Ishikawa (cell line): ENCODE data around the gene GRID2.

Experiments used
- CEBPB ChIP-seq: IDR thresholded peaks from 2 replicates; pipeline ENCODE4 v1.6.1; 2012
- CREB1 ChIP-seq: IDR thresholded peaks from 2 replicates; pipeline ENCODE4 v1.6.1; 2012; ENCODE audit warnings: low read depth
- EP300 ChIP-seq: IDR thresholded peaks from 2 replicates; pipeline ENCODE4 v1.6.1; 2012; ENCODE audit warnings: borderline replicate concordance
- FOXM1 ChIP-seq: IDR thresholded peaks from 2 replicates; pipeline ENCODE4 v1.6.1; 2012; ENCODE audit warnings: low read depth, borderline replicate concordance
- NFIC ChIP-seq: IDR thresholded peaks from 2 replicates; pipeline ENCODE4 v1.6.1; 2012
- RAD21 ChIP-seq: IDR thresholded peaks from 2 replicates; pipeline ENCODE4 v1.6.1; 2012; ENCODE audit warnings: low read depth
- TAF1 ChIP-seq: IDR thresholded peaks from 2 replicates; pipeline ENCODE4 v1.6.1; 2012; ENCODE audit warnings: low read depth, mild to moderate bottlenecking
- TCF12 ChIP-seq: IDR thresholded peaks from 2 replicates; pipeline ENCODE4 v1.6.1; 2012; ENCODE audit warnings: low read depth
- TEAD4 ChIP-seq: IDR thresholded peaks from 2 replicates; pipeline ENCODE4 v1.6.1; 2012
- YY1 ChIP-seq: IDR thresholded peaks from 2 replicates; pipeline ENCODE4 v1.6.1; 2012; ENCODE audit warnings: low read depth
- ZBTB7A ChIP-seq: IDR thresholded peaks from 2 replicates; pipeline ENCODE4 v1.6.1; 2012; ENCODE audit warnings: low read depth
- TF ChIP-seq, protein P1 (sequence below): IDR thresholded peaks from 2 replicates; pipeline ENCODE4 v1.6.1; 2012
- TF ChIP-seq, protein P2 (sequence below): IDR thresholded peaks from 2 replicates; pipeline ENCODE4 v1.6.1; 2012
- TF ChIP-seq, protein P3 (sequence below): IDR thresholded peaks from 2 replicates; pipeline ENCODE4 v1.6.1; 2012; ENCODE audit warnings: low read depth, mild to moderate bottlenecking

DNA sequence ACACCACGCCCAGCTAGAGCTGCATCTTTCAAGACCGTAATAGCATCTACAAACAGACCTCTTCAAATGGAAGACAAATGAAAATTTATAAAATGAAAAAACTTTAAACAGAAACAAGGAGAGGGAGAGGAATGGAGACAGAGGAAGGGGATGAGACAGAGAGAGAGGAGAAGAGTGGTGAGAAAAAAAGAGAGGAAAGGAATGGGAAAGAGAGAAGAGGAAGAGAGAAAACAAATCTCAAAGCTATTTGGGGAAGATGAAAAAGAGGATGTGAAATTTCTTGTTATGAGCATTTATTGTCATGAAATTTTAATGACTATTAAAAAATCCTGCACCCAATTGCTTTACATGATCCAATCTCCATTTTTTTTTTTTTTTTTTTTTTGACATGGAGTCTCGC, 726.9 kb downstream of the GRID2 start:
- TF ChIP-seq, protein P1, sequence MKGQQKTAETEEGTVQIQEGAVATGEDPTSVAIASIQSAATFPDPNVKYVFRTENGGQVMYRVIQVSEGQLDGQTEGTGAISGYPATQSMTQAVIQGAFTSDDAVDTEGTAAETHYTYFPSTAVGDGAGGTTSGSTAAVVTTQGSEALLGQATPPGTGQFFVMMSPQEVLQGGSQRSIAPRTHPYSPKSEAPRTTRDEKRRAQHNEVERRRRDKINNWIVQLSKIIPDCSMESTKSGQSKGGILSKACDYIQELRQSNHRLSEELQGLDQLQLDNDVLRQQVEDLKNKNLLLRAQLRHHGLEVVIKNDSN = no peak
- no peak for TF ChIP-seq EP300
- no peak for TF ChIP-seq TEAD4
- no peak for TF ChIP-seq TAF1
- TF ChIP-seq, protein P2, sequence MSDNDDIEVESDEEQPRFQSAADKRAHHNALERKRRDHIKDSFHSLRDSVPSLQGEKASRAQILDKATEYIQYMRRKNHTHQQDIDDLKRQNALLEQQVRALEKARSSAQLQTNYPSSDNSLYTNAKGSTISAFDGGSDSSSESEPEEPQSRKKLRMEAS = no peak
- TF ChIP-seq, protein P3, sequence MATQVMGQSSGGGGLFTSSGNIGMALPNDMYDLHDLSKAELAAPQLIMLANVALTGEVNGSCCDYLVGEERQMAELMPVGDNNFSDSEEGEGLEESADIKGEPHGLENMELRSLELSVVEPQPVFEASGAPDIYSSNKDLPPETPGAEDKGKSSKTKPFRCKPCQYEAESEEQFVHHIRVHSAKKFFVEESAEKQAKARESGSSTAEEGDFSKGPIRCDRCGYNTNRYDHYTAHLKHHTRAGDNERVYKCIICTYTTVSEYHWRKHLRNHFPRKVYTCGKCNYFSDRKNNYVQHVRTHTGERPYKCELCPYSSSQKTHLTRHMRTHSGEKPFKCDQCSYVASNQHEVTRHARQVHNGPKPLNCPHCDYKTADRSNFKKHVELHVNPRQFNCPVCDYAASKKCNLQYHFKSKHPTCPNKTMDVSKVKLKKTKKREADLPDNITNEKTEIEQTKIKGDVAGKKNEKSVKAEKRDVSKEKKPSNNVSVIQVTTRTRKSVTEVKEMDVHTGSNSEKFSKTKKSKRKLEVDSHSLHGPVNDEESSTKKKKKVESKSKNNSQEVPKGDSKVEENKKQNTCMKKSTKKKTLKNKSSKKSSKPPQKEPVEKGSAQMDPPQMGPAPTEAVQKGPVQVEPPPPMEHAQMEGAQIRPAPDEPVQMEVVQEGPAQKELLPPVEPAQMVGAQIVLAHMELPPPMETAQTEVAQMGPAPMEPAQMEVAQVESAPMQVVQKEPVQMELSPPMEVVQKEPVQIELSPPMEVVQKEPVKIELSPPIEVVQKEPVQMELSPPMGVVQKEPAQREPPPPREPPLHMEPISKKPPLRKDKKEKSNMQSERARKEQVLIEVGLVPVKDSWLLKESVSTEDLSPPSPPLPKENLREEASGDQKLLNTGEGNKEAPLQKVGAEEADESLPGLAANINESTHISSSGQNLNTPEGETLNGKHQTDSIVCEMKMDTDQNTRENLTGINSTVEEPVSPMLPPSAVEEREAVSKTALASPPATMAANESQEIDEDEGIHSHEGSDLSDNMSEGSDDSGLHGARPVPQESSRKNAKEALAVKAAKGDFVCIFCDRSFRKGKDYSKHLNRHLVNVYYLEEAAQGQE = no peak
- no peak for TF ChIP-seq YY1
- no peak for TF ChIP-seq RAD21
- TF ChIP-seq CREB1 = no peak
- no peak for TF ChIP-seq ZBTB7A
- no peak for TF ChIP-seq FOXM1
- no peak for TF ChIP-seq NFIC
- TF ChIP-seq CEBPB = no peak
- no peak for TF ChIP-seq TCF12
